Stimulated activated CD4-positive, alpha-beta T cell treated with anti-CD3 and anti-CD28 coated beads, Interleukin-4, amount 100 ng/mL, for 4 hours (primary cell): ENCODE measurements around the gene VPS36.
"Not testable (repeated sequence)": the region's sequence is repeated elsewhere in the genome, so short reads cannot be mapped to it uniquely, and the experiment has no call there.

Source experiments
- DNase-seq, 2 experiments: peaks; one replicate each; pipeline ENCODE4 v3.0.0-alpha.2; 2020

VPS36 gene, protein sequence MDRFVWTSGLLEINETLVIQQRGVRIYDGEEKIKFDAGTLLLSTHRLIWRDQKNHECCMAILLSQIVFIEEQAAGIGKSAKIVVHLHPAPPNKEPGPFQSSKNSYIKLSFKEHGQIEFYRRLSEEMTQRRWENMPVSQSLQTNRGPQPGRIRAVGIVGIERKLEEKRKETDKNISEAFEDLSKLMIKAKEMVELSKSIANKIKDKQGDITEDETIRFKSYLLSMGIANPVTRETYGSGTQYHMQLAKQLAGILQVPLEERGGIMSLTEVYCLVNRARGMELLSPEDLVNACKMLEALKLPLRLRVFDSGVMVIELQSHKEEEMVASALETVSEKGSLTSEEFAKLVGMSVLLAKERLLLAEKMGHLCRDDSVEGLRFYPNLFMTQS

DNA sequence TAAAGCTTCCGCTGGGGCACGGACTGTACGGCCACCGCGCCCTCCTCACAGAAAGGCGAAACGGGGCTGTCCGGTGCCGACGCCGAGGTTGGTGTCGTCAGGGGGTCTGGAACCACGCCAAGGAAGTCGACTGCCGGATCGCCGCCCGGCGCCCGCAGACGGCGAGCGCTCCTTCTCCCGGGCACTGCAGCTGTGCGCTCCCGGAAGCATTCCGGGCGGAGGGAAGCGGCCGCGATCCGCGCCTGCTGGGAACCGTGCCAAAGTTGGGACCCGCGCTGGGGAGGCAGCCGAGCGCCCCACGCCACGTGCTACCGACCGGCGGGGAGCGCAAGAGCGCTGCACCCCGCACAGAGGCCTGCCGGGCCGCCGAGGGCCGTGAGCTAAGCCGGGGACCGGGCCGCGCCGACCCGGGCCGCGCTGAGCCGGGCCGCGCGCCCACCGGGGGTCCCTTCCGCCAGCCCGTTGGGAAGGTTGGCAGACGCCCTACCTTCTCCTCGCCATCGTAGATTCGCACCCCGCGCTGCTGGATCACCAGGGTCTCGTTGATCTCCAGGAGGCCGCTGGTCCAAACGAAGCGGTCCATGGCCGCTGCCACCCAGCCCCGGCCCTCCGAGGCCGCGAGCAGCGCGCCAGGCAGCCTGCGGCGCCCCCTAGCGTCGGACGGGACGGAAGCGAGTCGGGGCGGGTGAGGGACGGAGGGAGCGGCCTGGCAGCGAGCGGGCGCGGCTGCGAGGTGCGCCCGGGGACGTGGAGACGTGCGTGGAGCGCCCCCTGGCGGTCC, at the start of gene VPS36:
Gene VPS36 (minus strand): TSS at position 623 of the 781 bp plus-strand sequence. CDS start 40 bp downstream, at position 583.
- peak; percentile 91 to 98 for DNase-seq

DNA sequence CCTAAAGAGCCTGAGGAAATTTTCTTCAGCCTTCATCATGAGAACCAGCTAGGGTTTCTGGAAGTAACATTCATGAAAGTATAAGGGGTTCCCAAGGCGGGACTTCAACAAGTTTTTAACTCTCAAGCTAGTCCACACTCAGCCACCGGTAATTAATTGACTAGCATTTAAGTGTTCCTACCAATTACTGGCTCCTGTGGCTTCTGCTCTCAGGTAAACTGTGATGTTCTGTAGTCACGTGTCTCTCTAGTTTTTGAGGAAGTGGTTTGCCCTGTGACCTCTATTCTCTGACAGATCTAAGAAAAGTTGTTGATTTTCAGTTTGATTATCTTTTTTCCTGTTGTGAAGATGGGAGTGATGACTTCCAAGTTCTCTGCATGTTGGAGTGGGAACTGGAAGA, 47.5 kb upstream of the VPS36 start:
- not testable (repeated sequence) for DNase-seq

DNA sequence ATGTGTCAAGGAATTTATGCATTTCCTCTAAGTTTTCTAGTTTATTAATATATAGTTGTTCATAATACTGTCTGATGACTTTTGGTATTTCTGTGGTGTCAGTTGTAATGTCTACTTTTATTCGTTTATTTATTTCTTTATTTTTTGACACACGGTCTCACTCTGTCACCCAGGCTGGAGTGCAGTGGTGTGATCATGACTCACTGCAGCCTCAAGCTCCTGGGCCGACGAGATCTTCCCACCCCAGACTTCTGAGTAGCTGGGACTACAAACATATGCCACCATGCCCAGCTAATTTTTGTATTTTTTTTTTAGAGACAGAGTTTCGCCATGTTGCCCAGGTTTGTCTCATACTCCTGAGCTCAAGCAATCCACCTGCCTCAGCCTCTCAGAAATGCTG, 43.8 kb upstream of the VPS36 start:
- DNase-seq: not testable (repeated sequence)

DNA sequence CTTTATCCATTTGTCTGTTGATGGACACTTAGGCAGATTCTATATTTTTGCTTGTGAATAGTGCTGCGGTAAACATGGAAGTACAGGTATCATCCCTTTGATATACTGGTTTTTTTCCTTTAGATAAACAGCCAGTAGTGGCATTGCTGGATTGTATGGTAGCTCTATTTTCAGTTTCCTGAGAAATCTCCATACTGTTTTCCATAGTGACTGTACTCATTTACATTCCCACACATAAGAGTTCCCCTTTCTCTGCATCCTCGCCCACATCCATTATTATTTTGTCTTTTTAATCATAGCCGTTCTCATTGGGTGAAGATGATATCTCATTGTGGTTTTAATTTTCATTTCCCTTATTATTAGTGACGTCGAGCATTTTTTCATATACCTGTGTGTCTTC, 40.6 kb upstream of the VPS36 start:
- not testable (repeated sequence) for DNase-seq

DNA sequence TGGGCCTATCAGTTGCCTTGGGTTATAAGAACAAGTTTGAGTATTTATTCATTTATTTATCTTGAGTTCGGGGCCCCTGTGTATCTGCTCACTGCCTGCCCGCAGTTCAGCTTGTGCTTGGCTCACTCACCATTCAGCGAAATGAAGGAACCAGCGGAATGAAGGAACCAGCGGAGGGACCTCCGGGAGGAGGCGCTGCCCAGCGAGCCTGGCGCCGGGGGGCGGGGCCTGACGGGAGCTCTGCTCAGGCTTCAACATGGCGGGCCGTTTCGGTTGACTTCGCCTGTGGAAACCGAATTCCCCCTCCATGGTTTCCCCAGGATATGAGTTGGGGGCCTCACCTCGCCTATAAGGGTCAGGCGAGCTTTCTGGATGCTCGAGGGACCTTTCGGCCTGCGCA, 38.3 kb upstream of the VPS36 start:
- DNase-seq: not testable (repeated sequence)

DNA sequence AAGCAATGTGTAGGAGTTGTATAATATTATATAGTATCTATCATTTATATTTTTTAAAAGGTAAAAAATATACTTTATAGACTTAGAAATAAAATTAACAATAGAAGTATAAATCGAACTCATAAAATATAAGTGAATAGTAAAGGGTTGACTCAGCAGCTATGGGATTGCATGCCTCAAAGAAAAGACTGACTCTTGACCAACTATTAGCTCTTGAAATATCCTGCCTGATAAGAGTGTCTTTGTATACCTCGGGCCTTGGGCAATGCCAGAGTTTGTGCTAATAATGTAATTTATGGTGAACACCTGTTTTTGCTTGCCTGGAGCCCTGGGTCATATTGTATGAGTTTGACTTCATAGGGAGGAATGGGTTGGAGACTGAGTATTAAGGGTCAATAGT, 36.6 kb upstream of the VPS36 start:
- DNase-seq: not testable (repeated sequence)

DNA sequence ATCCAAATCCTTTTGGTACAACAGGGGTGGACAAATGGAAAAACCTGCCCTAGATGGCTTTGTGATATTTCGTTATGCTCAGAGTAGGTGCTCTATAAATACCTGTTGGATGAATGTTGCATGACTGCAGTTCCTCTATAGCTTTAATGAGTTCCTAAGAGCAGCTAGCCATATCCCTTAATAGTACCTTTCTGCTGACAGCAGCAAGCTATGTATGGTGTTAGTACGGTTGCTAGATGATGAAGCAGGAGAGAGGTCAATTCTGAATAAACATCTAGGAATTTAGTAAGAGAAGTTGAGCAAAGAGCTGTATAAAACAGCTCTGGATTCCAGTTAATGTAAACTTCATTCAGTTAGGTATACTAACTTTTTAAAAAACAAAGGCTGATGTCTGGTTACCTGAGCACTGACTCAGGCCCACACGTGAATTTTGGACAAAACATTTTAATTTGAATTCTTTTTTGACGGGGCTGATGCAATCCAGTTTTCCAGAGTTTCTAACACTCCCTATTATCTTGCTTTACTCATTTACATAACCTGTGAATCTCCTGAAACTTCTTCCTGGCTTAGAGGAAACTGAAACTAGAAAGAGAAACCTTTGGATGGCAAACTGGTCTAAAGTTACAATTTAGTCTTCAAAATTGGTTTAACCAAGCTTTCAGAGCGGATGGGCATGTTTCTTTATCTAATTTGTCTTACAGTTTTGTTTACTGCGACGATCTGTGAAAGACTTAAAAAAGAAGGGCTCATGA, 30.4 kb upstream of the VPS36 start:
- not testable (repeated sequence) for DNase-seq

DNA sequence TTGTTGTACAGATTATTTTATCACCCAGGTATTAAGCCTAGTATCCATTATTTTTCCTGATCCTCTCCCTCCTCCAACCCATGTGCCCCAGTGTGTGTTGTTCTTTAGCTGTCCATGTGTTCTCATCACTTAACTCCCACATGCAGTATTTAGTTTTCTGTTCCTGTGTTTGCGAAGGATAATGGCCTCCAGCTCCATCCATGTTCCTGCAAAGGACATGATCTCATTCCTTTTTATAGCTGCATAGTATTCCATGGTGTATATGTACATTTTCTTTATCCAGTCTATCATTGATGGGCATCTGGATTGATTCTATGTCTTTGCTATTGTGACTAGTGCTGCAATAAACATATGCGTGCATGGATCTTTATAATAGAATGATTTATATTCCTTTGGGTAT, 18.1 kb upstream of the VPS36 start:
- DNase-seq: not testable (repeated sequence)

DNA sequence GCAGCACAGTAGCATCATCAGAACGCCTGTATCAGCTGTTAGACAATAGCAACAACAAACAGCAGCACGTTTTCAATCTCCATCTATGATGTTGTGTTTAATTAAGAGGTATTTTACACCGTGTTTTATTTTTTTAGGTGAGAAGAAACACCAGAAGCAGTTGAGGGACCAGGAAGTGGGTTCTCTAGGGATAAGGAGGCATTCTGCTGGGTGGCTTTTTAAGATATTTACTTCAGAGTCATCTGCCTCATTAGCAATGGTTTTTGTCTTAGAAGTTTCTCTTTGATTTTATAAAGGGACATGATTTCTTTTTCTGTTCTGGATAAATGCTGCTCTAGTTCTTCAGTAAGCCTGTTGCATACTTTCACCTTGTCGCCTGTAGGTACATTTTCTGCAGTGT, 13.1 kb upstream of the VPS36 start:
- no peak for DNase-seq

DNA sequence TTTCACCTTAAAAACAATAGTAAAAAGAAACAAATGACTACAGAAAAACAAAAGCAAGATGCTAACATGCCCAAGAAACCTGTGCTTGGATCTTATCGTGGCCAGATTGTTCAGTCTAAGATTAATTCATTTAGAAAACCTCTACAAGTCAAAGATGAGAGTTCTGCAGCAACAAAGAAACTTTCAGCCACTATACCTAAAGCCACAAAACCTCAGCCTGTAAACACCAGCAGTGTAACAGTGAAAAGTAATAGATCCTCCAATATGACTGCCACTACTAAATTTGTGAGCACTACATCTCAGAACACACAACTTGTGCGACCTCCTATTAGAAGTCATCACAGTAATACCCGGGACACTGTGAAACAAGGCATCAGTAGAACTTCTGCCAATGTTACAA, 10.8 kb upstream of the VPS36 start:
- no peak for DNase-seq

DNA sequence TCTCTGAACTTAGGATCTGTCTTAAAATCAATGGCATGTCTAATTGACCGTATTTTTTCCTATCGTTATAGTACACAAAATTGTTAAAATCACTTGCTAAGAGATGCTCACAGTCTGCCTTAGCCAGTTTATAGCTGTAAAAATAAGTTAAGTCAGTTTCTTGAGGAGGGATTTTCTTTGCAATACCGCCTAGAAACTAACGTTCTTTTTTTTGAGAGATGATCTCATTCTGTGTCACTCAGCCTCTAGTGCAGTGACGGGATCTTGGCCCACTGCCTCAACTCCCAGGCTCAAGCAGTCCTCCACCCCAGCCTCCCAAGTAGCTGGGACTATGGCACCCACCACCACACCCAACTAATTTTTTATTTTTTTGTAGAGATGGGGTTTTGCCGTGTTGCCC, 9.2 kb upstream of the VPS36 start:
- DNase-seq: no peak

DNA sequence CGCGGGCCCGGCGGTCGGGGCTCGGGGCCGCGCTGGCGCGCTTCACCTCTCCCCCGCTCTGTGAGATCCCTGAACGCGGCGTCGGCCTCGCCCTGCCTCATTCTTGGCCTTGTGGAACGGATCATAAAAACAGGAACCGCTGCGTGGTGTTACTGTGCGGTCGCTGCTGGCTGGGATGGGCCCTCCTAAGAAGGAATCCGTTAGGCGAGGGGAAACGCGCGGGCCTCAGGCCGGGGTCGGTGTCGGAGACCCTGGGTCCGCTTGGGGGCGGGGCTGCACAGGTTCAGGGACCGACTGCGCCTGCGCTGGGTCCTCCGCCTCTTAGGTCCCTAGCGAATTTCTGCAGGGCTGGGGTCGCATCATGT, 5.2 kb upstream of the VPS36 start:
- peak; percentile 71 to 80 for DNase-seq

DNA sequence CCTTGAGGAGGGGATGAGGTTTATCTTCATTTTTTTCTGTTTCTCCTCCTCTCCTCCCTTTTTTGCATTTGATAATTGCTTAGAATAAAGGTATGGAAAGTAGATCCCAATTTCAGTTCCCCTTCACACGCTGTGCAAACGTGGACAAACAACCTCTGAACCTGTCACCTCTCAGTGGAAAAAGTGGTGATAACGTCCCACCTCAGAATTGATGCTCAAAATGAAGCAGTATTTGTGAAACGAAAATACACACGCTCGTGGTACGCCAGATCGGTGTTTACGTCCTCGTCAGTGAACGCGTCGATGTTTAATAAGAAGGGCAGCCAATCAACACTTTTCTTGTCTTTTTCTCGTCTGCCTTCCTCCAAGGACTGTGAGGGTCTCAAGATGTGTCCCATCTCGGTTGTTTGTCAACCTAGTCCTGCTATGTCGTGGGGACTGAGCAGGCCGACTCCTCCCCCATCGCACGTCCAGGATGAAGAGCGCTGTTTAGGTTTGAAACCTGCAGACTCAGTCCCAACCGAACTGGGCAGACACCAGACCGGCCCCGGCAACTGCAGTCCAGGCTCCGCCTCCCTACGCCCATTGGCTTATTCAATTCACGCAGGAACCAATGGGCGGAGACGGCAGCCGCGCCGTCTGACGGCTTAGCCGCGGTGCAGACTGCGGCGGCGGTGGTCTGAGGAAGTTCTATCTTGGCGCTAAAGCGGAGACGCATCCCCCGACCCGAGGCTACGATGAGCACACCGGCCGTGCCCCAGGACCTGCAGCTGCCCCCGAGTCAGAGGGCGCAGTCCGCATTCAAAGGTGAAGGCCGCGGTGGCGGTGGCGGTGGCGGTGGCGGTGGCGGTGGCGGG, 4.6 kb upstream of the VPS36 start, which contains the start of gene CKAP2:
Gene CKAP2 (plus strand): TSS at position 659 of the 857 bp plus-strand sequence. CDS start 79 bp downstream, at position 738.
- DNase-seq: peak; percentile 91 to 92

DNA sequence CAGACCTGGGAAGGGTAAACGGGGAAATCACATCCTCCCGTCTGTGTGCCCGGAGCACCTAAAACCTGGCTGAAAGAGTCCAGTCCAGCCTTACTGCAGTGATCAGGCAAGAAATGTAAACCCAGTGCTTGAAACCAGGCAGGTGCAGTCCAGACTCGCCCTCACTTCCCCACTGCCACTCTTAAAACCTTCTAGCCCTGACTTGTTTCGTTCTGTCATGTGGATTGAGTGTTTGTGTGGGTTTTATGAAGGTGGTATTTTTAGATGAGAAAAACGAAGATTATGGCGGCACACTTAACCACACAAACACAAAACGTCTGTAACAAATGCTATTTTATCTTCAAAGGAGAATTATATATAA, 4.0 kb upstream of the VPS36 start:
- no peak for DNase-seq

DNA sequence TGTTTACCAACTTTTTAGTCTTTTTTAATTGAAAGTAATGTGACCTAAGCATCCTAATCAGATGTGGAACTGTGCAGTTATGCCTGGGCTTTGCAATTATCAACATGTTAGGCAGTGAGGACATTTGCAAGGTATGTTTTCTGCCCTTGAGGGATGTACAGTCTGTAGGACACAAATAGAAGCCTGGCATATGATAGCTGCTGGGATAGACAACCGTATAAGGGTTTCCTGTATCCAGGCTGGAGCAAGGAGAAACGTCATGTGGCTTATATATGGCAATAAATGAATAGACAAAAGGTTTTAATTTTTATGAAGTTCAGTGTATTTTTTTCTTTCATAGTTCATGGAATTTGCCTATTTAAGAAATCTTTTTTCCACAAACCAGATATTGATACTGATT, 2.0 kb upstream of the VPS36 start:
- no peak for DNase-seq

DNA sequence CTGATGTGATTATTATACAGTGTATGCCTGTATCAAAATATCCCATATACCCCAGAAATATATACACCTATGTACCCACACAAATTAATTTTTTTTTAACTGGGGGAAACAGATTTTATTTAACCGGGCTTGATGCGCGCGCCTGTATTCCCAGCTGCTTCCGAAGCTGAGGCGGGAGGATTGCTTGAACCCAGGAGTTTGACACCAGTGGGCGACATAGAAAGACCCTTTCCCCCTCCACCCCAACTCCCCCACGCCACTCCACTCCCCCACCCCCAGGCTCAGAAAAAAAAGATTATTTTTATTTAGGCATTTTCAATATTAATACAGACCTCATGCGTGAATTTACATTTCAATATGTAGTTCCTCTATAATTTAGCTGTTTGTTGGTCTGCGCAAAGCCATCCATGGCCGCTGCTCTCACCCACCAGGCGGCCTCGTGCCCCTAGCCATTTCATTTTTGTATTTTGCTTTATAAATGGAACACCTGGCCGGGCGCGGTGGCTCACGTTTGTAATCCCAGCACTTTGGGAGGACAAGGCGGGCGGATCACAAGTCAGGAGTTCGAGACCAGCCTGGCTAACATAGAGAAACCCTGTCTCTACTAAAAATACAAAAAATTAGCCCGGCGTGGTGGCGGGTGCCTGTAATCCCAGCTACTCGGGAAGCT, 836 bp upstream of the VPS36 start:
- no peak for DNase-seq

DNA sequence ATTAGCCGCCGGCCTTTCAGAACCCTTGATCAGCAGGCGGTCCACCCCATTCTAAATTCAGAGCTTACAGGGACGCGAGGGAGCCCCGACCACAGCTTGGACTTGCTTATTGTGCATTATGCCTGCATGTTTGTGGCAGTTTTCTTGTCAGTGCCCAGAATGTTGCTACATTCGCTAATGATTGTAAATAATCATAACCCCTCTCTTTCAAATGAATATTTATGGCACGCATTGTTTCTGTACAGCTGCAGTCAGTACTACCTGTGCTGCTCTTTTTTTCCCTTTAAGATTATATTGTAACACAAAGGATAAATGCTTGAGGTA, 321 bp upstream of the VPS36 start:
- no peak for DNase-seq

DNA sequence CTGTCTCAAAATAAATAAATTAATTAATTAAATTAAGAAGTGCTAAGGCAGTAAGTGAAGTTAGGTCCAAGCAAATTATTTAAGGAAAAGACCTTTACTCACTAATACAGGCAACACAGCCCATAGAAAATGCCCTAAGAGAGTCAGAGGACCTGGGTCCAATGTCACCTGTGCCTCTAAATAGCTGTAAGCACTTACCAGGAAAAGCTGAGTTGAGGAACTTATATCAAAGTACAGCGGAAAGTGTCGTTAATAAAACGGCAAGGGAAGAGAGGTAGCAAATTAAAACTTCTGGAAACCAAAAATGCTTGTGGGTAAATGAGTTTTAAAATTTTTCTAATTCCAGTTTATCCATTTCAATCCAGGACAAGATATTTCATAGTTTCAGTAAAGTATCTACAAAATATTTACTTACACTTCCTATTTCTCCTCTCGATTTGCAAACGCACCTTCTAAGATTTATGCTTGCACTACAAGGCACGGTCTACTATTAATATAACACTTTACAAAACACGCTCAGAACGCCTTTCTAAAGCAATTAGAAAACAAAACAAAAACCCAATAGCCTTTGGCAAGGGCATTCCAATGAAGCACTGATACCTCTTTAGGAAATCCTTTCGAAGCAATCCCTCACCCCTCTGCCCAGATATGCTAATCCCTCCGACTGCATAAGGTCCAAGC, 963 bp downstream of the VPS36 start:
- DNase-seq: no peak

DNA sequence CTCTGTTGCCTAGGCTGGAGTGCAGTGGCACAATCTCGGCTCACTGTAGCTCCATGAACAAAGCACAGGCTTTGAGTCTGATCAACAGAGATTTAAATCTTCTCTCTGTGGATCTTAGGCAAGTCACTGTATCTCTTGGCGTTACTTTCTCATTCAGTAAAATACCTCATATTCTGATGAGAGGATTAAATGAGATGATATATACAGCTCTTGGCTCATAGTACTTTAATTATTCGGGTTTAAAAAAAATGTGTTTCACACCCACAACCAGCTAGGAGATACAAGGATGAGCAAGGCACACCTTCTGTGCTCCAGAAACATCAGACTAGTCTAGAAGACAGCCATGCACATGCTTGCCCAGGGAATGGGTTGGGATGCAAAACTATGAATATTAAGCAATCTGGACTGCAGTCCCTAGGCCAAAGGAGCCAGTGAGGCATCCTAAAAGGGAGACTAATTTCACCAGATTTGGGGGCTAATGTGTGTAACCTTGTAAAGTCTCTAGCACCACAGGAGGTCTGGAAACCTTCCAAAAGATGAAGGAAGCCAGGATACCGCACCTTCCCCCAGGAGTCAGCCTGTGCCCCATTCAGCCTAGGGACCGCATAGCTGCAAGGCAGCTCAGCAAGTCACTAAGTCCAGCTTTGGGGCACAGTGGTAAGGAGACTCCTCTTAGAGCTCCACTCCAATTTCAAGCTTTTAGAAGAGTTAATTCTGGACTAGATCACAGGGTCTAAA, 2.5 kb downstream of the VPS36 start:
- no peak for DNase-seq

DNA sequence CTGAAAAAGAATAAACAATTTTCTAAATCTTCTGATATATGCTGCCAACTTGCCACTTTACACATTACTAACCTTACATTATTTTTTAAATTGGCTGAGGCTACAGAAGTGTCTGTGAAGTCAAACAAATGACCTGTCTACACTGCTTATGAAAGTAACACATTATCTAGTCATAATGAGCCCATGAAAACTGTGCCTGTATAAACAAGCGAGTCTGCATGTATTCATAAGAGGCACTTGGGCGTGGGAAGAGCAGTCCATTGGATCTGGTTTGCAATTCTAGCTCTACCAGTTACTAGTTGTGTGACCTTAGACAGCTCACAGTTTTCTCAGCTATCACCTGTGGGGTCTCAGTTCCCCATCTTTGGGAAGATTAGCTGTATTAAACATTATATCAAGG, 3.1 kb downstream of the VPS36 start:
- no peak for DNase-seq

DNA sequence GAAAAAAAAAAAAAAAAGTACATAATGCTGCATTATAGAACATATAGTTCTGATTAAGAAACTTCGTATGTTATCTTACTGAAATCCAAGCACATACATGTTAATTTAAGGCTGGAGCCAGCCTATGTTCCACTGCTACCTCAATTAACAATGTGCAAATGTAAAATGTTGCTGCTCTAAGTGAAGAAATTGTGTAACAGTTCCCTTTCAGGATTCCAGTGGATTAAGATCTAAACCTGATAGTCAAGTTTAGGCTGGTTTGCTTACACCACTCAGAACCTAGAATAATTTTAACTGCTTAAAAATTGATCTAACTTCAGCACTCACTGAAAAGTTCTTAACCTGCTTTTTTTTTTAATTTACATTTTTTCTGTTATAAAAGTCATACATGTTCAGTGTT, 4.2 kb downstream of the VPS36 start:
- DNase-seq: no peak
